ENCODE measurements around the gene SLC6A2.

Gene SLC6A2

DNA sequence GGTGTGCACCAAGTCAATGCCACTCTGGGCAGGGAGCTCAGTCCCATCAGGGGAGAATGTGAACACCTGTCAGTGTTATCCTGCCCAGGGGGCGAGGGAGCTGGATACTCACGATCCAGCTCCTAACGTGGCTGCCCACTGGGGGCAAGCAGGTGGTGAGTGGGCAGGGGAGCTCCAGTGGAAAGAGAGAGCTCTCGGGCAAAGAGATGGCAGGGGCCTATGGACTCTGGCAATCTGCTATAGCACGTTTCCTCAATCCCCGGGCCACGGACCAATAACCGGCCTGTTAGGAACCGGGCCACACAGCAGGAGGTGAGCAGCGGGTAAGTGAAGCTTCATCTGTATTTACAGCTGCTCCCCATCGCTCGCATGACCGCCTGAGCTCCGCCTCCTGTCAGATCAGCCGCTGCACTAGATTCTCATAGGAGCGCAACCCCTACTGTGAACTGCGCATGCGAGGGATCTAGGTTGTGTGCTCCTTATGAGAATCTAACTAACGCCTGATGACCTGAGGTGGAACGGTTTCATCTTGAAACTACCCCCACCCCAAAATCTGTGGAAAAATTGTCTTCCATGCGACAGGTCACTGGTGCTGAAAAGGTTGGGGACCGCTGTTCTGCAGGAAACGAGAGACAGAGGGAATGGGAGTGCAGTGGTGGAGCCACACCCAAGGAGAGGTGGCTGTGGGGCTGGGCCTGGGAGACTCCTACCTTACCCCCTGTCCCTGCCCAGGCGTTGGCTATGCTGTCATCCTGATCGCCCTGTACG is 15.6 kb downstream of the SLC6A2 start:
- Histone ChIP-seq H3K9me3 (ENCODE audit: control insufficient read depth in 2 of 2, low read length in 2 of 2) (no peaks in the 10 kb centered on the region), H3K36me3 (ENCODE audit: control insufficient read depth in 2 of 2, insufficient read depth in 2 of 2, low read length in 2 of 2) (no peaks in the 10 kb centered on the region), H3K4me3 (ENCODE audit: low read length in 2 of 2) (no peak overlapping the region), H3K9ac (ENCODE audit: low read depth in 1 of 2, low read length in 2 of 2) (no peak overlapping the region), H3K4me1 (ENCODE audit: control insufficient read depth in 2 of 2, insufficient read depth in 2 of 2, low read length in 2 of 2) (no peaks in the 10 kb centered on the region), H3K27me3 (ENCODE audit: control insufficient read depth in 2 of 2, insufficient read depth in 2 of 2, low read length in 2 of 2) (no peaks in the 10 kb centered on the region), H3K27ac (ENCODE audit: low read depth in 2 of 2, low read length in 2 of 2) (no peak overlapping the region)

DNA sequence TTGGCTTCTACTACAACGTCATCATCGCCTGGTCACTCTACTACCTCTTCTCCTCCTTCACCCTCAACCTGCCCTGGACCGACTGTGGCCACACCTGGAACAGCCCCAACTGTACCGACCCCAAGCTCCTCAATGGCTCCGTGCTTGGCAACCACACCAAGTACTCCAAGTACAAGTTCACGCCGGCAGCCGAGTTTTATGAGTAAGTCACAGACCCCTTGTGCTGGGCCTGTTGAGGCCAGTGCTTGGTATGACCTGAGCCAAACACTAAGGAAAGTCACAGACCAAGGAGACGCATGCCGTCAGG is 16.1 kb downstream of the SLC6A2 start:
- Histone ChIP-seq H3K36me3 (ENCODE audit: control insufficient read depth in 2 of 2, insufficient read depth in 2 of 2, low read length in 2 of 2) (no peaks in the 10 kb centered on the region), H3K4me3 (ENCODE audit: low read length in 2 of 2) (no peak overlapping the region)

DNA sequence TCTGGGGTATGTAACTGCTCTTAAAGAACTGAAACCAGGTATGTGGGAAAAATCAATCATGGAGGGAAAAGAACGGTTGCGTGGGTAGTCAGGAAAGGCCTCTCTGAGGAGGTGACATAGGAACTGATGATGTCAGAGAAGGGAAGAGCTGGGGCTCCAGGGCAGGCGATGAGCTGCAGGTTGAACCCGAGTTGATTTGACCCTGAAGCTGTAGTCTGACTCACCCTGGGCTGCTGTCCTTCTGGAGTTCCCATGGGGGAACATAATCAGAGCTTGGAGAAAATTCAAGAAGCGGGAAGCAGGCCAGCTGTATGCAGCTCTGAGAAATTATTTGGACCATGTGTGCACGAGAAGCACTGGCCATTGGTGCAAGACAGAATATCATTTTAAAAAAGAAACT is 16.7 kb downstream of the SLC6A2 start:
- Histone ChIP-seq H3K9me3 (ENCODE audit: control insufficient read depth in 2 of 2, low read length in 2 of 2) (no peaks in the 10 kb centered on the region), H3K9ac (ENCODE audit: low read depth in 1 of 2, low read length in 2 of 2) (no peak overlapping the region), H3K27ac (ENCODE audit: low read depth in 2 of 2, low read length in 2 of 2) (no peak overlapping the region), H3K27me3 (ENCODE audit: control insufficient read depth in 2 of 2, insufficient read depth in 2 of 2, low read length in 2 of 2) (no peaks in the 10 kb centered on the region), H3K36me3 (ENCODE audit: control insufficient read depth in 2 of 2, insufficient read depth in 2 of 2, low read length in 2 of 2) (no peaks in the 10 kb centered on the region), H3K4me3 (ENCODE audit: low read length in 2 of 2) (no peak overlapping the region), H3K4me1 (ENCODE audit: control insufficient read depth in 2 of 2, insufficient read depth in 2 of 2, low read length in 2 of 2) (no peaks in the 10 kb centered on the region)

More for the DNA sequence above, 16.1 kb downstream of the SLC6A2 start:
- Histone ChIP-seq H3K27me3 (ENCODE audit: control insufficient read depth in 2 of 2, insufficient read depth in 2 of 2, low read length in 2 of 2) (no peaks in the 10 kb centered on the region), H3K9me3 (ENCODE audit: control insufficient read depth in 2 of 2, low read length in 2 of 2) (no peaks in the 10 kb centered on the region), H3K27ac (ENCODE audit: low read depth in 2 of 2, low read length in 2 of 2) (no peak overlapping the region), H3K4me1 (ENCODE audit: control insufficient read depth in 2 of 2, insufficient read depth in 2 of 2, low read length in 2 of 2) (no peaks in the 10 kb centered on the region), H3K9ac (ENCODE audit: low read depth in 1 of 2, low read length in 2 of 2) (no peak overlapping the region)

GRCh38 chr16:55678161-55678821 is 22.5 kb downstream of the SLC6A2 start:
- Histone ChIP-seq H3K4me1 (ENCODE audit: control insufficient read depth in 2 of 2, insufficient read depth in 2 of 2, low read length in 2 of 2) (no peaks in the 10 kb centered on the region), H3K9me3 (ENCODE audit: control insufficient read depth in 2 of 2, low read length in 2 of 2) (no peaks in the 10 kb centered on the region), H3K4me3 (ENCODE audit: low read length in 2 of 2) (no peak overlapping the region), H3K27ac (ENCODE audit: low read depth in 2 of 2, low read length in 2 of 2) (no peak overlapping the region), H3K27me3 (ENCODE audit: control insufficient read depth in 2 of 2, insufficient read depth in 2 of 2, low read length in 2 of 2) (no peaks in the 10 kb centered on the region), H3K36me3 (ENCODE audit: control insufficient read depth in 2 of 2, insufficient read depth in 2 of 2, low read length in 2 of 2) (no peaks in the 10 kb centered on the region), H3K9ac (ENCODE audit: low read depth in 1 of 2, low read length in 2 of 2) (no peak overlapping the region)

- Histone ChIP-seq H3K27me3 (ENCODE audit: control insufficient read depth in 2 of 2, insufficient read depth in 2 of 2, low read length in 2 of 2) (no peaks in the 10 kb centered on the region), H3K4me1 (ENCODE audit: control insufficient read depth in 2 of 2, insufficient read depth in 2 of 2, low read length in 2 of 2) (no peaks in the 10 kb centered on the region)
Observed at GRCh38 chr16:55682086-55682485, 26.3 kb downstream of the SLC6A2 start.

GRCh38 chr16:55685973-55686372 is 30.2 kb downstream of the SLC6A2 start:
- Histone ChIP-seq H3K4me3 (ENCODE audit: low read length in 2 of 2) (no peak overlapping the region), H3K27ac (ENCODE audit: low read depth in 2 of 2, low read length in 2 of 2) (no peak overlapping the region), H3K27me3 (ENCODE audit: control insufficient read depth in 2 of 2, insufficient read depth in 2 of 2, low read length in 2 of 2) (no peaks in the 10 kb centered on the region), H3K9ac (ENCODE audit: low read depth in 1 of 2, low read length in 2 of 2) (no peak overlapping the region), H3K9me3 (ENCODE audit: control insufficient read depth in 2 of 2, low read length in 2 of 2) (no peaks in the 10 kb centered on the region), H3K36me3 (ENCODE audit: control insufficient read depth in 2 of 2, insufficient read depth in 2 of 2, low read length in 2 of 2) (no peaks in the 10 kb centered on the region), H3K4me1 (ENCODE audit: control insufficient read depth in 2 of 2, insufficient read depth in 2 of 2, low read length in 2 of 2) (no peaks in the 10 kb centered on the region)

More at GRCh38 chr16:55682086-55682485, 26.3 kb downstream of the SLC6A2 start:
- H3K9me3 ChIP-seq (ENCODE audit: control insufficient read depth in 2 of 2, low read length in 2 of 2), result no peaks in the 10 kb centered on the region
- H3K9ac ChIP-seq (ENCODE audit: low read depth in 1 of 2, low read length in 2 of 2), result no peak overlapping the region
- H3K27ac ChIP-seq (ENCODE audit: low read depth in 2 of 2, low read length in 2 of 2), result no peak overlapping the region
- H3K36me3 ChIP-seq (ENCODE audit: control insufficient read depth in 2 of 2, insufficient read depth in 2 of 2, low read length in 2 of 2), result no peaks in the 10 kb centered on the region
- H3K4me3 ChIP-seq (ENCODE audit: low read length in 2 of 2), result no peak overlapping the region

DNA sequence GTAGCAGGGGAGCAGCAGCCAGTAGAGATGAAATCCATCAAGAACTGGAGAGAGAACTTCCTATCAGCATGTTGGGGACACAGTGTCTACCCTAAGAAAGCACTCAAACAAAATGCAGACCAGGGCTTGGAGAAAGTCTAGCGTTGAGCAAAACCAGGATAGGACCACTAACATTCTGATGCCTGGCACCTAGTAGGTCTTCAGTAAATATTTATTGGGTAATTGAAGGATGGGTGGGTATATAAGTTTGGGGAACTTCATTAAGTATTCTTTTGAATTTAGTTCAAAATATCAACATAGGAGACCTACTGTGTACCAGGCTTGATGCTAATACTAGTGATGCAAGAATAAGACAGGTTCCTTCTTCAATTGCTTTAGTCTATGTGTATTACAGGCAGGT is 30.9 kb downstream of the SLC6A2 start:
- no peaks in the 10 kb centered on the region for H3K27me3 ChIP-seq (ENCODE audit: control insufficient read depth in 2 of 2, insufficient read depth in 2 of 2, low read length in 2 of 2)
- no peaks in the 10 kb centered on the region for H3K36me3 ChIP-seq (ENCODE audit: control insufficient read depth in 2 of 2, insufficient read depth in 2 of 2, low read length in 2 of 2)
- no peaks in the 10 kb centered on the region for H3K4me1 ChIP-seq (ENCODE audit: control insufficient read depth in 2 of 2, insufficient read depth in 2 of 2, low read length in 2 of 2)
- no peaks in the 10 kb centered on the region for H3K9me3 ChIP-seq (ENCODE audit: control insufficient read depth in 2 of 2, low read length in 2 of 2)
- no peak overlapping the region for H3K9ac ChIP-seq (ENCODE audit: low read depth in 1 of 2, low read length in 2 of 2)
- no peak overlapping the region for H3K4me3 ChIP-seq (ENCODE audit: low read length in 2 of 2)
- H3K27ac ChIP-seq (ENCODE audit: low read depth in 2 of 2, low read length in 2 of 2), result no peak overlapping the region

- Histone ChIP-seq H3K27me3 (ENCODE audit: control insufficient read depth in 2 of 2, insufficient read depth in 2 of 2, low read length in 2 of 2) (no peaks in the 10 kb centered on the region), H3K9me3 (ENCODE audit: control insufficient read depth in 2 of 2, low read length in 2 of 2) (no peaks in the 10 kb centered on the region), H3K4me3 (ENCODE audit: low read length in 2 of 2) (no peak overlapping the region), H3K36me3 (ENCODE audit: control insufficient read depth in 2 of 2, insufficient read depth in 2 of 2, low read length in 2 of 2) (no peaks in the 10 kb centered on the region), H3K27ac (ENCODE audit: low read depth in 2 of 2, low read length in 2 of 2) (no peak overlapping the region), H3K4me1 (ENCODE audit: control insufficient read depth in 2 of 2, insufficient read depth in 2 of 2, low read length in 2 of 2) (no peaks in the 10 kb centered on the region), H3K9ac (ENCODE audit: low read depth in 1 of 2, low read length in 2 of 2) (no peak overlapping the region)
Observed at GRCh38 chr16:55687802-55688201, 32.0 kb downstream of the SLC6A2 start.

- Histone ChIP-seq H3K27ac (ENCODE audit: low read depth in 2 of 2, low read length in 2 of 2) (no peak overlapping the region), H3K36me3 (ENCODE audit: control insufficient read depth in 2 of 2, insufficient read depth in 2 of 2, low read length in 2 of 2) (no peaks in the 10 kb centered on the region), H3K9me3 (ENCODE audit: control insufficient read depth in 2 of 2, low read length in 2 of 2) (no peaks in the 10 kb centered on the region), H3K4me1 (ENCODE audit: control insufficient read depth in 2 of 2, insufficient read depth in 2 of 2, low read length in 2 of 2) (no peaks in the 10 kb centered on the region), H3K27me3 (ENCODE audit: control insufficient read depth in 2 of 2, insufficient read depth in 2 of 2, low read length in 2 of 2) (no peaks in the 10 kb centered on the region), H3K9ac (ENCODE audit: low read depth in 1 of 2, low read length in 2 of 2) (no peak overlapping the region), H3K4me3 (ENCODE audit: low read length in 2 of 2) (no peak overlapping the region)
Observed at GRCh38 chr16:55690841-55691240, 35.1 kb downstream of the SLC6A2 start.

GRCh38 chr16:55691771-55692170 is 36.0 kb downstream of the SLC6A2 start:
- Histone ChIP-seq H3K9me3 (ENCODE audit: control insufficient read depth in 2 of 2, low read length in 2 of 2) (no peaks in the 10 kb centered on the region), H3K4me3 (ENCODE audit: low read length in 2 of 2) (no peak overlapping the region), H3K36me3 (ENCODE audit: control insufficient read depth in 2 of 2, insufficient read depth in 2 of 2, low read length in 2 of 2) (no peaks in the 10 kb centered on the region), H3K27me3 (ENCODE audit: control insufficient read depth in 2 of 2, insufficient read depth in 2 of 2, low read length in 2 of 2) (no peaks in the 10 kb centered on the region), H3K4me1 (ENCODE audit: control insufficient read depth in 2 of 2, insufficient read depth in 2 of 2, low read length in 2 of 2) (no peaks in the 10 kb centered on the region), H3K27ac (ENCODE audit: low read depth in 2 of 2, low read length in 2 of 2) (no peak overlapping the region), H3K9ac (ENCODE audit: low read depth in 1 of 2, low read length in 2 of 2) (no peak overlapping the region)
